SK-N-SH treated with all-trans-retinoic acid at 6 μM for 48 hours (cell line): ENCODE results near the gene MST1.
"Not testable (repeated sequence)": the region's sequence is repeated elsewhere in the genome, so short reads cannot be mapped to it uniquely, and the experiment has no call there.

Source experiments
- ARNTL ChIP-seq: fragments of 450-650 bp; formaldehyde crosslinking; IDR thresholded peaks from 2 replicates; pipeline ENCODE4 v1.5.0; 2020; ENCODE audit warnings: low read depth, mild to moderate bottlenecking, moderate library complexity, borderline replicate concordance
- CREB5 ChIP-seq: fragments of 250-450 bp; sonication (Bioruptor Pico); IDR thresholded peaks from 2 replicates; pipeline ENCODE4 v1.5.1; 2020; ENCODE audit warnings: low read depth, mild to moderate bottlenecking, moderate library complexity
- CSDC2 ChIP-seq: fragments of 250-450 bp; sonication (Bioruptor Pico); IDR thresholded peaks from 2 replicates; pipeline ENCODE4 v1.5.0; 2020; ENCODE audit warnings: mild to moderate bottlenecking, moderate library complexity
- ESRRG ChIP-seq: fragments of 250-450 bp; sonication (Bioruptor Pico); IDR thresholded peaks from 2 replicates; pipeline ENCODE4 v1.6.1; 2021; ENCODE audit warnings: mild to moderate bottlenecking
- OSR1 ChIP-seq: fragments of 250-450 bp; sonication (Bioruptor Pico); IDR thresholded peaks from 2 replicates; pipeline ENCODE4 v1.8.0; 2022; ENCODE audit warnings: moderate library complexity, mild to moderate bottlenecking, inconsistent platforms
- PATZ1 ChIP-seq: fragments of 250-450 bp; sonication (Bioruptor Pico); IDR thresholded peaks from 2 replicates; pipeline ENCODE4 v1.8.0; 2020; ENCODE audit warnings: mild to moderate bottlenecking, moderate library complexity, borderline replicate concordance
- POU6F1 ChIP-seq: fragments of 250-450 bp; sonication (Bioruptor Pico); IDR thresholded peaks from 2 replicates; pipeline ENCODE4 v1.8.0; 2021; ENCODE audit warnings: low read depth, mild to moderate bottlenecking, moderate library complexity, borderline replicate concordance
- RARB ChIP-seq: fragments of 250-450 bp; sonication (Bioruptor Pico); IDR thresholded peaks from 2 replicates; pipeline ENCODE4 v1.8.0; 2021; ENCODE audit warnings: mild to moderate bottlenecking, moderate library complexity
- TOX ChIP-seq: fragments of 250-450 bp; sonication (Bioruptor Pico); IDR thresholded peaks from 2 replicates; pipeline ENCODE4 v1.8.0; 2021; ENCODE audit warnings: mild to moderate bottlenecking, moderate library complexity, borderline replicate concordance

- not testable (repeated sequence) for TF ChIP-seq RARB (CRISPR knock-in tag); ARNTL; POU6F1 (CRISPR knock-in tag); CSDC2 (CRISPR knock-in tag); ESRRG; PATZ1 (CRISPR knock-in tag); CREB5; OSR1 (CRISPR knock-in tag); TOX (CRISPR knock-in tag)
These were observed 6.2 kb upstream of the MST1 start for GRCh38 chr3:49695350-49696015.
